ENCODE measurements around the gene HPSE2. TPM values are rescaled to one million over a fixed set of nuclear protein-coding genes. Genes with fewer than 3 reads are reported as not detected.

HPSE2 gene
- total RNA-seq, 1 experiment from 2014 or later, result 0.20 TPM

DNA sequence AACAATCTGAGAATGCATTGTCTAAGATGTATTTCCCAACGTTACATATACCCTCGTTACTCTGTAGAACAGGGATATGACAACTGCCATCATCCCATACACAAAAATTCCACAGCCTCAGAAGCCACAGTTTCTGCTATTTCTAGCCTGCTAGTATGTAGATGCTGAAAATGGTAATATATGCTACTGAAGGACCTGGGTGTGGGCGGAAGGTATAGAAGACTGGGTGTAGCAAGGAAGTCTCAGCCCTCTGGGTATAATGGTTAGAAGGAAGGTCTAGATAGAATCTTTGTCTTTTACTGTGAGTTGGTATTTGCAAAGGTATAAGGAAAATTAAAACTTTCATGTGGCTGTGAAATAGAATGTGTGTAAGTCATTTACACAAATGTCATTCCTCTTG, 709.7 kb downstream of the HPSE2 start:
- Histone ChIP-seq H4K5ac (ENCODE audit: insufficient read length, low read depth, low read length) (no peak overlapping the region), H2BK120ac (ENCODE audit: low read depth, low read length, poor library complexity, severe bottlenecking) (no peak overlapping the region), H3K79me2 (ENCODE audit: insufficient read depth, low read length) (no peaks in the 10 kb centered on the region), H3K27ac (ENCODE audit: insufficient read length, low read depth, low read length) (no peak overlapping the region), H3K18ac (ENCODE audit: insufficient read length, low read depth, low read length) (no peak overlapping the region), H3K4ac (ENCODE audit: low read depth, low read length) (no peak overlapping the region), H3K56ac (ENCODE audit: insufficient read length, low read depth, low read length) (no peak overlapping the region), H3K4me1 (ENCODE audit: insufficient read depth, low read length) (no peaks in the 10 kb centered on the region), H3K79me1 (ENCODE audit: insufficient read depth, low read depth, low read length, poor library complexity, severe bottlenecking) (no peaks in the 10 kb centered on the region), H4K91ac (ENCODE audit: insufficient read length, low read depth, low read length) (no peak overlapping the region), H2BK12ac (ENCODE audit: insufficient read length, low read depth, low read length) (no peak overlapping the region), H3K27me3 (ENCODE audit: insufficient read depth, low read length) (no peaks in the 10 kb centered on the region), H3K23me2 (ENCODE audit: insufficient read length, low read depth, low read length, poor library complexity, severe bottlenecking) (no peaks in the 10 kb centered on the region), H2BK20ac (ENCODE audit: low read depth, low read length, poor library complexity, severe bottlenecking) (no peak overlapping the region), H4K8ac (replicated peaks; ENCODE audit: insufficient read length, low read depth, low read length) (no peak overlapping the region), H3K9ac (ENCODE audit: extremely low read depth, insufficient read length, low read length) (no peak overlapping the region), H2AFZ (ENCODE audit: low read length) (no peak overlapping the region), H4K20me1 (ENCODE audit: control insufficient read depth, insufficient read depth, insufficient read length) (no peaks in the 10 kb centered on the region), H3K9me3 (ENCODE audit: control insufficient read depth, low read depth, low read length) (no peaks in the 10 kb centered on the region), H3K4me2 (ENCODE audit: insufficient read depth, insufficient read length, low read length) (no peak overlapping the region), H3T11ph (ENCODE audit: low read length) (no peak overlapping the region), H3K14ac (ENCODE audit: insufficient read depth, low read length) (no peak overlapping the region), H2AK5ac (ENCODE audit: insufficient read length, low read length) (no peak overlapping the region), H2BK5ac (ENCODE audit: insufficient read length, low read length) (no peak overlapping the region), H2BK15ac (ENCODE audit: low read depth, low read length) (no peak overlapping the region), H3K23ac (ENCODE audit: insufficient read length, low read depth, low read length) (no peak overlapping the region)
- WGBS (ENCODE audit: extremely low coverage, insufficient read length, low lambda C conversion rate), result no CpG with 5 or more reads among the region's 3 CpGs
- H3K36me3 Mint-ChIP-seq (ENCODE audit: insufficient read depth in 1 of 3, low read depth in 3 of 3), result no peaks in the 10 kb centered on the region; a peak in 1 of 7 replicates
- peaks cover 2% of the 10 kb centered on the region in 2 experiments; a peak in 3 of 5 replicates for H3K9me3 Mint-ChIP-seq
- no peaks in the 10 kb centered on the region; the same call in 1 of the 2 replicates for H3K27me3 Mint-ChIP-seq (ENCODE audit: low read depth)
- no peak for DNase-seq
- TF ChIP-seq, protein P1, sequence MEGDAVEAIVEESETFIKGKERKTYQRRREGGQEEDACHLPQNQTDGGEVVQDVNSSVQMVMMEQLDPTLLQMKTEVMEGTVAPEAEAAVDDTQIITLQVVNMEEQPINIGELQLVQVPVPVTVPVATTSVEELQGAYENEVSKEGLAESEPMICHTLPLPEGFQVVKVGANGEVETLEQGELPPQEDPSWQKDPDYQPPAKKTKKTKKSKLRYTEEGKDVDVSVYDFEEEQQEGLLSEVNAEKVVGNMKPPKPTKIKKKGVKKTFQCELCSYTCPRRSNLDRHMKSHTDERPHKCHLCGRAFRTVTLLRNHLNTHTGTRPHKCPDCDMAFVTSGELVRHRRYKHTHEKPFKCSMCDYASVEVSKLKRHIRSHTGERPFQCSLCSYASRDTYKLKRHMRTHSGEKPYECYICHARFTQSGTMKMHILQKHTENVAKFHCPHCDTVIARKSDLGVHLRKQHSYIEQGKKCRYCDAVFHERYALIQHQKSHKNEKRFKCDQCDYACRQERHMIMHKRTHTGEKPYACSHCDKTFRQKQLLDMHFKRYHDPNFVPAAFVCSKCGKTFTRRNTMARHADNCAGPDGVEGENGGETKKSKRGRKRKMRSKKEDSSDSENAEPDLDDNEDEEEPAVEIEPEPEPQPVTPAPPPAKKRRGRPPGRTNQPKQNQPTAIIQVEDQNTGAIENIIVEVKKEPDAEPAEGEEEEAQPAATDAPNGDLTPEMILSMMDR (conservative IDR thresholded peaks at IDR 0.05), result no peak
- no peak overlapping the region for H3K27ac Mint-ChIP-seq
- no peaks in the 10 kb centered on the region for H3K4me1 Mint-ChIP-seq
- no peak overlapping the region for H3K4me3 Mint-ChIP-seq
